GM18505 (cell line): ENCODE measurements around the gene RPS6KA2.
"Not testable (repeated sequence)": the region's sequence is repeated elsewhere in the genome, so short reads cannot be mapped to it uniquely, and the experiment has no call there.

Experiments
- ATAC-seq: cut with Tn5 transposase; IDR thresholded peaks from one replicate; pipeline ENCODE4 v1.9.1; 2021; ENCODE audit not compliant: unreplicated experiment
- POLR2A ChIP-seq: IDR thresholded peaks from 4 replicates; pipeline ENCODE4 v1.6.1; 2011; ENCODE audit warnings: borderline replicate concordance; ENCODE audit not compliant: insufficient read depth, insufficient read length; ENCODE audit errors: extremely low read depth

Gene RPS6KA2

DNA sequence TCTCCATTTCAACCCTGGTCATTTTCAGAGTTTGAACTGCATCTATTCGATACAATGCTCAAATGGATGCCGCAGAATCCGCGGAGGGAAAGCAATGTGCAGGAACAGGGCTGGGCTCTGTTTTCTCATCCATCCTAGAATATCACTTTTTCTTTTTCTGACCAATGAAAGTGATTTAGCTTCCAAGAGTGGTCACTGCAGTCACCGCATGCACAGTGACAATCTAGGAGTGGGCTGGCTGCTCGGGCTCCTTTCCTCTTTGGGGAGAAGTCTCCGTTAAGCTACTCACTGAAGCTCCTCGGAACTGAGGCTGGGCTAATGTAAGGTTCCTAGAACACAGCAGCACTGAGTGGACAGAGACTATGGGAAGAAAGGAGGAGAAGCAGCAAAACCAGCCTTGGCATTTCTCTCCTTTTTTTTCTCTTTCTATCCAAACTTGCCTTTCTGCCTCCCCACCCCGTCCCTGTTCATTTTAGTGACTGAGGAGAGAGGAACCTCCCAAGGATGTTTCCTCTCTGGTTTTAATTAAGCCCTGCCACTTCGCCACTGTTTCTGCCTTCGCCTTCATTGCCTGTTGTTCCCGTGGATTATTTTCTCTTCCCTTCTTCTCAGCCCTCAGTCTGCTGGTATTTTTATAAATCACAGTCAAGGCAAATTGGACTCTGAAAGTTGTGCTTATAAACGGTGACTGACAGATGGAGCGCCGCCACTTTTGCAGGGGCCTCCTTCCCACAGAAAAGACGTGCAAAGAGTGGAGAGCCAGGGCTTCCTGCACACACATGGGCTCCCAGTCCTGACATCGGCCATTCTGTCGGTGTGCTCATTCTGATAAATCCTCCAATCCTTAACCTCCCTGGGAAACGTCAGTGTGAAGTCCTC, 81.7 kb downstream of the RPS6KA2 start:
- ATAC-seq, result no peak
- TF ChIP-seq POLR2A, result no peak

DNA sequence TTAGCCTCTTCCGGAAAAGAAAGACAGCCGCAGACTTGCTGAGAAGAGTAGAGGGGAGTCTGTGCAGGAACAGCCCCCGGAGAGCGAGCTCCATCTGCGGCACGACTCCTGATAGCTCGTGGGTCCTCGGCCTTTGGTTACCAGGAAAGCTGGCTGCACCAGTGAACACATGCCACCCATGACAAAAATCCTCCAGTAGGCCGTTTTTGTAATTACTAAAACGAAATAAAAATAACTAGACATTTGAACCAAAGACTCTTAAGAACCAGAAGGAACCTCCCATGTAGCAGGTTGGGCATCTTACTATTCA, 82.8 kb downstream of the RPS6KA2 start:
- no peak for ATAC-seq

DNA sequence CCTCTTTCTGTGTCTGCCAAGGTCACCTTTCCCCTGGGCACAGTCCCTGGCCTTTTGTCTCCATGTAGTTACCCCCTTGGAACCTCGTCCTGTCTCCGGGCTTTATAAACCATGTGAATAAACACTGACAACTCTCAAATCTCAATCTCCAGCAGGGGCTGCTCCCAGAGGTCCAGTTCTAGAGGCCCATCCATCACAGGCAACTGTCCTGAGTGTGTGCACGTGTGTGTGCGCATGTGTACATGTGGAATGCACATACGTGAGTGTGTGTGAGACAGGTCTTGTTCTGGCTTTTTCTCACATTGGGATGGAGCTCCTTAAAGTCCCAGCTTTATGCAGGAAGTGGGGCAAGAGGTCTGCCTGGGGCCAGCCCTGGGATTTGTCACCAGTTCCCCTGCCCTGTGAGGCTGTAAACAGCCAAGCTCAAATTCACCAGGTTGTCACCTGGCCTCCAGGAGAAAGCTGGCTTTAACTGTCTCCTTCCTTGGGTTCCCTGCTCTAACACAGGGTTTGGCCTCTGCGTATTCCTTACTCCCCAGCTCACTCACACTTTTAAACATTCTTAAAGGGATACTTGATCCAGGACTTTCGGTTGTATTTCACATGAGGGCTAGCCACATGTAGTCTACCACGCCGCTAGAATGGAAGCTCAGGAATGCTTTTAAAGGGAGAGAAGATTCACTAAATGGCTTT, 83.3 kb downstream of the RPS6KA2 start:
- TF ChIP-seq POLR2A, result no peak
- no peak for ATAC-seq

More for the DNA sequence above, 82.8 kb downstream of the RPS6KA2 start:
- no peak for TF ChIP-seq POLR2A

- no peak for ATAC-seq
- TF ChIP-seq POLR2A, result no peak
Observed at GRCh38 chr6:166542580-166542912, 84.5 kb downstream of the RPS6KA2 start.

- TF ChIP-seq POLR2A, result no peak
- no peak for ATAC-seq
Observed at GRCh38 chr6:166541876-166542579, 85.0 kb downstream of the RPS6KA2 start.

GRCh38 chr6:166541366-166541765, 85.7 kb downstream of the RPS6KA2 start:
- TF ChIP-seq POLR2A, result no peak
- ATAC-seq, result no peak

DNA sequence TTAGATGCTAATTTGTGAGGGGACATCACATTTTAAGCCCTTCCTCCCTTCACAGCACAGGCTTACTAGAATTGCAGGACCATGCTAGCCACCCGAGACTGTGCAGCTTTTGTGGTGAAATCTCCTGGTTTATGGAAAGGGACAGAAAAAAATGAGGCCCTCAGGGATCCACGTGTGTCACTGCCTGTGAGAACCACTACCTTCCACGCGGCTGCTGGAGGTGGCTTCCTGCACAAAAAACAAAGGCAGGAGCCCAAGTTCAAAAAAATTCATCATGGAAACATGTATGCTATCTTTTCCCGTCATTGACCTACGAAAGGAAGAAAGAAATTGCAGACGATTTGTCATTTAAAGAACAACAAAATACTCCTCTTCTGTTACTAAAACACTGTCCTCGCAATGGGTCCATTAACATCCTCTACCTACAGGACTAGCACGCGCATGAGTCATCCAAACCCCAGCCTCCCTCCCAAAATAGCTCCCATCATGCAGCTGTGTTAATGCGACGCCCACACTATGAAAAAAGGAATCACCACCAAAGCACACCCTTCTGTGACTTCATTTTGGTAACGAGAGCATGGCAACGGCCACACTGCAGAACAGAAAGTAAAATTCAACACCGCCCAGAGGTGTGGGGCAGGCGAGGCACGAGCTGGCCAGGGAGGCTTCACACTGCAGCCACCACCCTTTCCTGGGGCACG, 86.3 kb downstream of the RPS6KA2 start:
- peak; percentile 98 for ATAC-seq
- no peak for TF ChIP-seq POLR2A

DNA sequence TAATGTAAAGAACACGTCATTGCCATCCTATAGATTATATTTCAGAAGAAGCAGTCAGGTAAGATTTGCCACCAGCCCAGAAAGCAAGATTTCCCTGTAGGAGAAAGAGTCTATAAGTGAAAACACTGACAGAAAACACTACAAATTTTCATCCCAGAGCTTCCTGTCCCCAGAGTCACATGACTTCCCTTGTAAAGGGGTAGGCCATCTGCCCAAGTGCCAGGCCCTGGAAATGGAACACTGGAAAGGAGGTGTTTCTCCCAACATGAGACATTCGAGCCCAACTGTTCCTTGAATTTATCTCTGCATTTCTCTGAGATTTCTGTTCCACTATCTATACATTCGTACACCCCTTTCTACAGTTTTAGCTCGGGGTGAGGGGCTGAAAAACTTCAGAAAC, 87.5 kb downstream of the RPS6KA2 start:
- TF ChIP-seq POLR2A, result no peak
- ATAC-seq, result no peak

GRCh38 chr6:166539011-166539385, 88.1 kb downstream of the RPS6KA2 start:
- not testable (repeated sequence) for ATAC-seq

DNA sequence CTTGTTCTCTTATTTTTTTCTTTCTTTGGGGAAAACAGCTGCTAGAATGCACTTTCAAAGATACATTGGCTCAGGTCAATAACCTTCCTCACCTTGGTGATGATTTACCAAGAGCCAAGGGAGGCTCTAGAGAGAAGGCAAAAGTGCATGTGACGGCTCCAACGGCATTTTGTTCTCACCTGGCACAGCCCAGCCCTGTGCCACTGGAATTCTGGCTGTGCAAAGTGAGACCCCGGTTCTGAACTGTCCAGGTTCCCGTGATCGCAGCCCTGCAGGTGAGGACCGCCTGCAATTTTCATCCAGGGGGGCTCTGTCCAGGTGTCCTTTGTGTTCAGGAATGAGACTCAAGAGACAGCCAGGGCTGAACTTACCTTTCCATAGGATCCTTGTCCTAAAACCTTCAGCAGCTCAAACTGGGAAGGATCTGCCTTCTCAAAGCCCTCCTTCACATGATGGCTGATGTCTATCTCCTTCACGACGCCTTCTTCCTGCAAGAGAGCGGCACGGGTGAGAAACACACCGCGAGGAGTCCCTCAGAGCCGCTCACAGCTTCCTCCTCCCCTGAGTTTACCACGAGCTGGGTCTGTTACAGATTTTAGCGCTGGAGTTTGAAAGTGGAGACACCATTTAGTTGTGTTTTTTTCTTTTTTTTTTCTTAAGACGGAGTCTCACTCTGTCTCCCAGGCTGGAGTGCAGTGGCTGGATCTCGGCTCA, 88.6 kb downstream of the RPS6KA2 start:
- ATAC-seq, result no peak
- no peak for TF ChIP-seq POLR2A

DNA sequence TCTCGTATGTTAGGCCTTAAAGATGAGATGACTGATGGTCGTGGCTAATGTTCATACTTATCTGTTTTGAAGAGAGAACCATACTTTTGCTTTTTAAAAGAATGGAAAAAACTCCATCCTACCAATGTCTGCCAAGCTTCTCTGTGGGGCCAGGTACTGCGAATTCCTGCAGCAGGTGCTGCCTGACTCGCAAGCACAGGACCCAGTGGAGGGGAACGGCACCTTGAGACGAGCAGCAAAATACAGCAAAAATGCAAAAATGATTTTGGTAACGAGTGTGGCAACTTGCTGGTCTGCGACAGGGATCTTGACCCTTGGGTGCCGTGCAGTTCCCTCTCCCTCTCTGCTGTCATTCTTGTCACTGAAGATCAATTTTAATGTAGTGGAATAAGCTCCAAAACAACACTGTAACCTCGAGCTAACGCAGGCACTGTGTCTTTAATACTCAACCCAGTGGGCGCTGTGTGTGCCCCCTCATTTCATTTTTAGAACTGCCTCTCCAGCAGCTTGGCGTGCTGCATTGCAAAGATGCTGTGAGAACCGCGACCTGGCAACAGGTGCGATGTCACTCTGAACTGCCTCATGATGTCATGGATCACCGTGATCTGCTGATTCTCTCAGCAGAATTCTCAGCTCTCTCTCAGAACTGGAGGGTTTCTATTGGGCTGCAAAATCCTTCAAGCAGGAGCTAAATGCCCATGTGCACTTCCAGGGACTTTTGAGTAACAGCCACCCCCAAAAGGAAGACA, 92.2 kb downstream of the RPS6KA2 start:
- no peak for TF ChIP-seq POLR2A
- ATAC-seq, result no peak

- ATAC-seq, result no peak
- no peak for TF ChIP-seq POLR2A
Observed at GRCh38 chr6:166533205-166533824, 93.7 kb downstream of the RPS6KA2 start.
